Activated naive CD8-positive, alpha-beta T cell treated with anti-CD3 and anti-CD28 coated beads, Interleukin-2, amount 50 U/mL, for 24 hours (primary cell): ENCODE results near the gene DNAH17.
A peak's percentile ranks its signal among the peaks of the same experiment; 100 is the strongest.
"Not testable (repeated sequence)": the region's sequence is repeated elsewhere in the genome, so short reads cannot be mapped to it uniquely, and the experiment has no call there.

Source experiments
- ATAC-seq: fragments of 150-1000 bp; cut with Tn5 transposase; one replicate; pipeline ENCODE4 v1.10.0; 2021
- DNase-seq: peaks from one replicate; pipeline ENCODE4 v3.0.0; 2021
- H3K27ac Mint-ChIP-seq: one replicate; pipeline ENCODE4 v1.8.0; 2021; ENCODE audit warnings: mild to moderate bottlenecking, mixed read lengths
- H3K27me3 Mint-ChIP-seq: one replicate; pipeline ENCODE4 v1.8.0; 2021; ENCODE audit warnings: mixed read lengths
- H3K36me3 Mint-ChIP-seq: one replicate; pipeline ENCODE4 v1.8.0; 2021; ENCODE audit warnings: low read depth, mixed read lengths
- H3K4me1 Mint-ChIP-seq: one replicate; pipeline ENCODE4 v1.8.0; 2021; ENCODE audit warnings: mixed read lengths
- H3K4me3 Mint-ChIP-seq: one replicate; pipeline ENCODE4 v1.8.0; 2021; ENCODE audit warnings: mild to moderate bottlenecking, moderate library complexity, mixed read lengths
- H3K9me3 Mint-ChIP-seq: one replicate; pipeline ENCODE4 v1.8.0; 2021; ENCODE audit warnings: mixed read lengths

The DNAH17 gene

DNA sequence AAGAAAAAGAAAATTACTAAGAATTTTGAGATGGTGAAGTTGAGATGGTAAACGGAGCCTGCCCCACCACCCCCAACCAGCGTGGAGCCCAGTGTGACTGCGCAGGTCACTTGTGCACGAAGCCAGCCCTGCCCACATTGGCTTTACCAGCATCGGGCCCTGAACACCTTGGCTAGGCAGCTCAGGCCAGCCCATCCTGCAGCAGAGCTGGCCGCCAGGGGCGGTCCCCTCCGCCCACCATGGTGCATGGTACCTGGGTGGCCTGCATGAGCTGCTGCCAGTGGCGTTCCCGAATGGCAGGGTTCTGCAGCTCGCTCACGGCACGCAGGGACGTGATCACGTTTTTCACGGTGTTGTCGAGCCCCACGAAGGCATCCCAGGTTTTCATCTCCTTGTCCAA lies 62.7 kb downstream of the DNAH17 start:
- no peaks in the 10 kb centered on the region for H3K36me3 Mint-ChIP-seq
- H3K9me3 Mint-ChIP-seq: no peaks in the 10 kb centered on the region
- H3K4me3 Mint-ChIP-seq: no peak overlapping the region
- H3K27ac Mint-ChIP-seq: no peak overlapping the region
- H3K4me1 Mint-ChIP-seq: no peaks in the 10 kb centered on the region
- ATAC-seq (no peak), DNase-seq (no peak)
- H3K27me3 Mint-ChIP-seq: peaks cover 1% of the 10 kb centered on the region

DNA sequence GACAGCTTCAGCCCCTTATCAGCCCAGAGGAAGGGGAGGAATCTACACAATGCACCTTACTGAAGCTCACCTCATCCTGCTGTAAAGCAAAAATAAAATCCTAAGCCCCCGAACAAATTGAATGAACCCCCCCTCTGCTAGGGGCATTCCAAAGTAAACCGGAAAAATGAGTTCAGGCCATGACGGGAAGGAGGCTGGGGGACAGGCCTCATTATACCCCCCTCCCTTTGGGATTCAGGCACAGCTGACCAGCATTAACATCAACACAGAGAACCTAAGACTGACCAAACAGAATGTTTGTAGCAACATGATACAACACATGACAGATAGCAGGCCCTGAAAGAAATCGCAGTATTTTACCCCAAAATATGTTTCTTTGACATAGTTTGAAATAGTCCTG lies 64.2 kb downstream of the DNAH17 start:
- Mint-ChIP-seq H3K27ac (no peak overlapping the region), H3K4me1 (no peaks in the 10 kb centered on the region), H3K36me3 (no peaks in the 10 kb centered on the region), H3K9me3 (no peaks in the 10 kb centered on the region), H3K27me3 (peaks cover 4% of the 10 kb centered on the region), H3K4me3 (no peak overlapping the region)
- DNase-seq (no peak), ATAC-seq (no peak)

DNA sequence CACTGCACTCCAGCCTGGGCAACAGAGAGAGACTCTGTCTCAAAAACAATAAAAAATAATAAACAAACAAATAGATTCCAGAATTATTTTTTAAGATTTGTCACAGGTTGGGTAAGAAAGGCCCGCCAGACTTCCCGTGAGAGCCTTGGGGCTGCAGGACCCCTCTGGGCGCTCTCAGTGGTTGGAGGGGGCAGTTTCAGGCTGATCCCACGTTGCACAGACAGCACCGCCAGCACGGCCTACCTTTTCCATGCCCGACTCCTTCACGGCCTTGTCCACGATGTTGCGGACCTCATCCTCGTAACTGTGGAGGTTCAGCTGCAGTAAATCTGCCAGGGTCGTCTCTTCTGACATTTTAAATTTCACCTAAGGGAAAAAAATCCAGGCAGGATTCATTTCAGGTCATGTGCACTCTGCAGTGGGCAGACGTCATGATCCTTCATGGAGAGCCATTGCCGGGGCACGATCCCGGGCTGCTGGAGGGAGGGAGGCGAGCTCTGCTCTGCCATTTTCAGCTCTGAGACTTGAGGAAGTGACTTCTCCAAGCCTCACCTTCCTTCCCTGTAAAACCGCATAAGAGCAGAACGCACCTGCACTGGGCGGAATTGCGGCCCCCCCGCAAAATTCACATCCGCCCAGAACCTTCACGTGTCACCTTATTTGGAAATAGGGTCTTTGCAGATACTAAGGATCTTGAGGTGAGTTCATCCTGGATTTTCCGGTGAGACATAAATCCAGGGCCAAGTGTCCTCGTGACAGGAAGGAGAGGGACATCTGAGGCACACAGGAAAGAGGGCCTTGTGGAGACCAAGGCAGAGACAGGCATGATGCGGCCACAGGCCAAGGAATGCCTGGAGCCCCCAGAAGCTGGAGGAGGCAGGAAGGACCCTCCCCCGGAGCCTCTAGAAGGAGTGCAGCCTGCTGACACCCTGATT lies 66.8 kb downstream of the DNAH17 start:
- Mint-ChIP-seq H3K27ac (no peak overlapping the region), H3K9me3 (no peaks in the 10 kb centered on the region), H3K36me3 (no peaks in the 10 kb centered on the region), H3K27me3 (peaks cover 4% of the 10 kb centered on the region), H3K4me3 (no peak overlapping the region), H3K4me1 (no peaks in the 10 kb centered on the region)
- DNase-seq (no peak), ATAC-seq (no peak)

DNA sequence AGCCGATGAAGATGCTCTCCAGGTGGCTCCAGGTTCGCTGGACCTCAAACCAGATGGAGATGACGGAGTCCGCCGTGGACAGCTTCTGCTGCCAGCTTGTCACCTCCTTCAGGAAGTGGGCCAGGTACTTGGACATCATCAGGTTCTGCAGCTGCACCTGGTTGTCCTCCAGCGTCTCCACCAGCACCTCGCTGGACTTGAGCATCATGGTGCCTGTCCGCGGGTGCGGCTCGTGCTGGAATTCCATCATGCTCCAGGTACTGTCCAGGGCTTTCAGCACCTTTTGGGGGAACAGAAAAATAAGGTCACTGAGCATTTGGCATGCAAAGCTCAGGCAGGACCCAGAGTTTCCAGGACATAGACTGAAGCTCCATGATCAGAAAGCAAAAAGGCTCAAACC lies 69.7 kb downstream of the DNAH17 start:
- Mint-ChIP-seq H3K4me3 (no peak overlapping the region), H3K4me1 (no peaks in the 10 kb centered on the region), H3K27ac (no peak overlapping the region), H3K9me3 (no peaks in the 10 kb centered on the region), H3K27me3 (peaks cover 4% of the 10 kb centered on the region), H3K36me3 (no peaks in the 10 kb centered on the region)
- no peak for DNase-seq
- ATAC-seq: no peak

DNA sequence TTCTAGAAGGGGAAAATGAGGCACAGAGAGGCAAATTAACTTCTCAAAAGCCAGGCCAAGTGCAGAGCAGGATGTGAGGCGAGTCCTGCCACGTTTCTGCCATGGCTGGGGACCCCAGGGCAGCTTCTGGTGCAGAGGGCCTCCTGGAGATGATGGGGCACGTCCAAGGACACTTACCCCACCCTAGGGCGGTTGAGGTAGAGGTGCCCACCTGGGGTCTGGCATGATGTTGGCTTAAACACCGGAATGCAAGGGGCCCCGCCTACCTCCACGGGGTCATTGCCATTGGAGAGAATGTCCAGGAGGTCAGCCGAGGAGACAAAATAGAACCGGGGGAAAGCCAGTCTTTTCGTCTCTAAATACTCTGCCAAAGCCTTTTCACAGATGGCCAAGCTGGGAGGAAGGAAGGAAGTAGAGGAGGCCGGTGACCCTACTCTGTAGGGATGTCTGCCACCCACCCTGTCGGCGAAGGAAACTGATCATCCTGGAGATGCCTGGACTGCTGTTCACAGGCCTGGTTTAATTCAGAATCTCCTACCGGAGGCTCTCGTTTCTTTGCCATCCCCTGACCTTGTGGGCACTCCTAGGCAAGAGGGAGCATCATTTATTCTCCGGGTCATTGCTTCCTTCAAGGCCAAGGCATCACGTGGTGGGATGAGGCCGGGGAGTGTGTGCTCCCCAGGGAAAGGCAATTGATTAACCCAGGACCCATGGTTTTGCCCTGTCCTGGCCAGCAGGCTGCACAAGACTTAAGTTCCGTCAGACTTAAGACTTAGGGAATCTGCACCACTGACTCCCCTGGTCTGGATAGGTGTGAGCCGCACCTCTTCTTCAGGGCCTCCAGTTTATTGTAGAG lies 70.5 kb downstream of the DNAH17 start:
- no peak overlapping the region for H3K4me3 Mint-ChIP-seq
- no peaks in the 10 kb centered on the region for H3K9me3 Mint-ChIP-seq
- DNase-seq (no peak), ATAC-seq (no peak)
- no peak overlapping the region for H3K27ac Mint-ChIP-seq
- no peaks in the 10 kb centered on the region for H3K36me3 Mint-ChIP-seq
- H3K4me1 Mint-ChIP-seq: no peaks in the 10 kb centered on the region
- peaks cover 4% of the 10 kb centered on the region for H3K27me3 Mint-ChIP-seq

- DNase-seq: no peak
- H3K9me3 Mint-ChIP-seq: no peaks in the 10 kb centered on the region
- H3K36me3 Mint-ChIP-seq: no peaks in the 10 kb centered on the region
- no peaks in the 10 kb centered on the region for H3K4me1 Mint-ChIP-seq
- ATAC-seq: no peak
- no peak overlapping the region for H3K4me3 Mint-ChIP-seq
- no peak overlapping the region for H3K27ac Mint-ChIP-seq
- H3K27me3 Mint-ChIP-seq: peaks cover 3% of the 10 kb centered on the region
These were observed 72.9 kb downstream of the DNAH17 start for GRCh38 chr17:78504156-78504925.

- not testable (repeated sequence) for H3K4me3 Mint-ChIP-seq, ATAC-seq, DNase-seq, H3K27me3 Mint-ChIP-seq, H3K9me3 Mint-ChIP-seq, H3K27ac Mint-ChIP-seq, H3K4me1 Mint-ChIP-seq, H3K36me3 Mint-ChIP-seq
These were observed 73.8 kb downstream of the DNAH17 start for GRCh38 chr17:78503388-78503787.

DNA sequence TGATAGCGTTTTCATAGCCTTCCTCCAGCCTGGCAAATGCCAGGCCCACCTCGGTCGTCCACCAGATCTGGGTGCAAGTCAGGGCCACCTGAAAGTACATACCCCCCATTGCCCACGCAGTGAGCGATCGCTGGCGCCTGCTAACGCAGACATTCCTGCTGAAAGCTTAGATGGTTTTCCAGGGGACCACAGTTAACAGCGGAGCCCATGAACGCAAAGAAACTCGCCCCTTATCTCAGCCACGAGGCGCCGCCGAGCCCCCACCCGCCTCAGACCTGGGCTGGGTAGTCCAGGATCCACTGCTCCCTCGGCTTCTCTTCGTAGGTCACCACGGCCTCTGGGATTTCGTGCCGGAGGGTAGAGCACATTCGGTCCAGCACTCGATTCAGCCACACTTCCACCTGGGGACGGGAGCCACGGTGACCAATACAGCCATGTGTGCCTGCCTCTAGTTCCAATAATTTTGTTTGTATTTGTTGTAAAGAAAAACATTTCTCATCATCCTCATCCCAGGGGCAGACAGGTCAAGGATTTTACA lies 74.5 kb downstream of the DNAH17 start:
- Mint-ChIP-seq H3K36me3 (no peaks in the 10 kb centered on the region), H3K9me3 (no peaks in the 10 kb centered on the region), H3K27me3 (no peaks in the 10 kb centered on the region), H3K4me3 (no peak overlapping the region), H3K4me1 (no peaks in the 10 kb centered on the region), H3K27ac (no peak overlapping the region)
- no peak for ATAC-seq
- DNase-seq: no peak

GRCh38 chr17:78501241-78502036 lies 75.8 kb downstream of the DNAH17 start:
- H3K4me1 Mint-ChIP-seq: no peaks in the 10 kb centered on the region
- DNase-seq (no peak), ATAC-seq (no peak)
- H3K4me3 Mint-ChIP-seq: no peak overlapping the region
- H3K27me3 Mint-ChIP-seq: no peaks in the 10 kb centered on the region
- no peaks in the 10 kb centered on the region for H3K36me3 Mint-ChIP-seq
- no peaks in the 10 kb centered on the region for H3K9me3 Mint-ChIP-seq
- H3K27ac Mint-ChIP-seq: no peak overlapping the region

- H3K4me1 Mint-ChIP-seq: no peaks in the 10 kb centered on the region
- H3K27ac Mint-ChIP-seq: no peak overlapping the region
- no peak for DNase-seq
- H3K36me3 Mint-ChIP-seq: no peaks in the 10 kb centered on the region
- H3K9me3 Mint-ChIP-seq: no peaks in the 10 kb centered on the region
- H3K27me3 Mint-ChIP-seq: no peaks in the 10 kb centered on the region
- no peak for ATAC-seq
- no peak overlapping the region for H3K4me3 Mint-ChIP-seq
These were observed 76.4 kb downstream of the DNAH17 start for GRCh38 chr17:78500806-78501205.

DNA sequence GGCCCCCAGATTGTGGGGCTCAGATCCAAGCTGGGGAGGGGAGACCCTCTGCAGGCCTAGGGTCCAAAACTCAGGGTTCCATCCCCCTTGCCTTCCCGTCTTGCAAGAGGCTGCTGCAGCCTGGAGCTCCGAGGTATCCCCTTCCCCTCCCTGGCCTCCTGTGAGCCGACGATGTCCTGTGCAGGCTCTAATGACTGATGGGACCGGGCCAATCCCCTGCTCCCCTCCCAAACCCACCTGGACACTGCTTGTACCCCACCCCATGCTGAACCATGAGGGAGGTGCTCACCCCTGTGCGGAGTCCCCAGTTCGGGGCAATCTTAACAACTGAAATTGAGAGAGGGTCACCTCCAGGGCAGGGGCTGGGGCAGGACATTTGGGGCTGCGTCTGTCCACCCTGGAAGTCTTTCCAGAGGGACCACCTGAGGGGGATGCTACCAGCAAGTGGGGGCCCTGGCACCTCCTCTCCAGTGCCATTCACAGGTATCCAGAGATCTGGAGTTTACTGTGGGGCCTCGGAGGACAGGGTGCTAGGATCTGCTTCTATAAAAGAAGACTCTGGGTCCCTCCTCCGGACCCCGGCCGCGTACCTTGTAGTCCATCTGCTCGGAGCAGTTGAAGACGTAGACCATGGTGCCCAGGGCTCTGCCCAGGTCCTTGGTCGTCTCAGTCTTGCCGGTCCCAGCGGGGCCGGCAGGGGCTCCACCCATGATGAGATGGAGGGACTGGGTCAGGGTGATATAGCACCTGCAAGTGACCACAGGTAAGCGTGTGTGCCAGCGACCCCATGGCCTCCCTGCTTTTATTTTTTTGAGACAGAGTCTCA lies 77.3 kb downstream of the DNAH17 start:
- H3K27me3 Mint-ChIP-seq: no peaks in the 10 kb centered on the region
- no peaks in the 10 kb centered on the region for H3K4me1 Mint-ChIP-seq
- no peak overlapping the region for H3K27ac Mint-ChIP-seq
- no peak for DNase-seq
- H3K4me3 Mint-ChIP-seq: no peak overlapping the region
- ATAC-seq: no peak
- no peaks in the 10 kb centered on the region for H3K9me3 Mint-ChIP-seq
- H3K36me3 Mint-ChIP-seq: no peaks in the 10 kb centered on the region

DNA sequence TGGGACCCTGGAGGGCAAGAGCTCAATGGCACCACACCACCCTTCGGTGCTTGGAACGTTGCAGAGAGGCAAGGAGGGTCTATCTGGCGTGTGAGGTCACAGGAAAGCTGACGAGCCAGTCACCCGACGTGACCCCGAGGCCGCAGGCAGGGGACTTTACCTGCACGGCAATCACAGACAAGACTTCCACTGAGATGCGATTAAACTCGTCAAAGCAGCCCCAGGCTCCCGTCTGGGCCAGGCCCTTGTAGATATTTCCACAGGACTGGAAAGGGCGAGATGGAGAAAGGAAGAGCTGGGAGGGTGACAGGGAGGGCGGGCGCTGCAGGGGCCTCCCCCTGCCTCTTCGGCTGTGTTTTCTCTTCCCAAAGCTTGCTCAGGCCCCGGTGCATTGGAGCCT lies 78.3 kb downstream of the DNAH17 start:
- Mint-ChIP-seq H3K4me3 (no peak overlapping the region), H3K27ac (no peak overlapping the region), H3K27me3 (no peaks in the 10 kb centered on the region), H3K36me3 (no peaks in the 10 kb centered on the region), H3K4me1 (no peaks in the 10 kb centered on the region), H3K9me3 (no peaks in the 10 kb centered on the region)
- ATAC-seq: no peak
- no peak for DNase-seq

- no peaks in the 10 kb centered on the region for H3K27me3 Mint-ChIP-seq
- ATAC-seq (peak; percentile 48), DNase-seq (peak; percentile 49)
- H3K9me3 Mint-ChIP-seq: no peaks in the 10 kb centered on the region
- no peaks in the 10 kb centered on the region for H3K4me1 Mint-ChIP-seq
- no peak overlapping the region for H3K27ac Mint-ChIP-seq
- H3K36me3 Mint-ChIP-seq: no peaks in the 10 kb centered on the region
- H3K4me3 Mint-ChIP-seq: no peak overlapping the region
These were observed 80.1 kb downstream of the DNAH17 start for GRCh38 chr17:78497115-78497540.
